Stimulated activated CD8-positive, alpha-beta memory T cell treated with anti-CD3 and anti-CD28 coated beads, Interleukin-15, amount 100 ng/mL, for 1 hour (primary cell): ENCODE data around the gene SSR1.
"Not testable (repeated sequence)": the region's sequence is repeated elsewhere in the genome, so short reads cannot be mapped to it uniquely, and the experiment has no call there.

Experiments used
- DNase-seq: peaks from one replicate; pipeline ENCODE4 v3.0.0-alpha.2; 2020; ENCODE audit warnings: low read depth

Gene SSR1

GRCh38 chr6:7276199-7276524 lies 36.8 kb downstream of the SSR1 start:
- DNase-seq: no peak

- DNase-seq: not testable (repeated sequence)
Measured at GRCh38 chr6:7274525-7274924, 38.5 kb downstream of the SSR1 start.

- no peak for DNase-seq
Measured at GRCh38 chr6:7273709-7274108, 39.3 kb downstream of the SSR1 start.

DNA sequence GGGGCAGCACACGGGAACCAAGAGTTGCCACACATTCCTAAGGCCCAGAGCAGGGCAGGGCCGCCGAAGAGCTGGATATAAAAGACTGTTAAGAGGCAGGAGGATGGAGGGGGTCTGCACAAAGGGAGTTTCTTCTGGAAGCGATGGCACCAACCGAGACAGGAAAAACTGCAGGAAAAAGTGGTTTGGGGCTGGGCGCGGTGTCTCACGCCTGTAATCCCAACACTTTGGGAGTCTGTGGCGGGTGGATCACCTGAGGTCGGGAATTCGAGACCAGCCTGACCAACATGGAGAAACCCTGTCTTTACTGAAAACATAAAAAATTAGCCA lies 41.8 kb downstream of the SSR1 start:
- DNase-seq: no peak

DNA sequence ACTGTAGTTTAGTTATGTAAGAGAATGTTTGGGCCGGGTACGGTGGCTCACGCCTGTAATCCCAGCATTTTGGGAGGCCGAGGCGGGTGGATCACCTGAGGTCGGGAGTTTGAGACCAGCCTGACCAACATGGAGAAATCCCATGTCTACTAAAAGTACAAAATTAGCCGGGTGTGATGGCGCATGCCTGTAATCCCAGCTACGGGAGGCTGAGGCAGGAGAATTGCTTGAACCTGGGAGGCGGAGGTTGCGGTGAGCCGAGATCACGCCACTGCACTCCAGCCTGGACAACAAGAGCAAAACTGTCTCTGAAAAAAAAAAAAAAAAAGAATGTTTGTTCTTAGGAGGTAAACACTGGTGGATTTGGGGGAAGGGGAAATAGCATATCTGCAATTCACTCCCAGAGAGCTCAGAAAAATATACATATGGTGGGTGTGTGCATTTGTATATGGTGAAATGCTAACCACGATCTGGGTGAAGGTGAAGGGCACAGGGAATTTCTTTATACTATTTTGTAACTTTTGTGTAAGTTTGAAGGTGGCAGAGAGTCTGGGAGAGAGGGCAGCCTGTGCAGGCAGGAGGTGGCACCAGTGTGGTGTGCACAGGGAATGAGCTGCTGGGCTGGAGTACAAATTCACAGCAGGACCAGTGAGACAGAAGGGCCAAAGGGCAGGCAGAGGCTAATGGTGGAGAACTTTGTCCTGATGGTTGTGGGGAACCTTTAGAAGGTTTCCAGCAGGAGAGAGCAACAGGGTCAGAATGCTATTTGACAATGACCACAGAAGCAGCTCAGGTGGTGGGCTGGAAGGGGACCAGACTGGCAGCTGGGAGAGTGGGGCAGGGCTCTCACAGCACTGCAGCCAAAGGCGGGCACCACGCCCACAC lies 42.4 kb downstream of the SSR1 start:
- no peak for DNase-seq

DNA sequence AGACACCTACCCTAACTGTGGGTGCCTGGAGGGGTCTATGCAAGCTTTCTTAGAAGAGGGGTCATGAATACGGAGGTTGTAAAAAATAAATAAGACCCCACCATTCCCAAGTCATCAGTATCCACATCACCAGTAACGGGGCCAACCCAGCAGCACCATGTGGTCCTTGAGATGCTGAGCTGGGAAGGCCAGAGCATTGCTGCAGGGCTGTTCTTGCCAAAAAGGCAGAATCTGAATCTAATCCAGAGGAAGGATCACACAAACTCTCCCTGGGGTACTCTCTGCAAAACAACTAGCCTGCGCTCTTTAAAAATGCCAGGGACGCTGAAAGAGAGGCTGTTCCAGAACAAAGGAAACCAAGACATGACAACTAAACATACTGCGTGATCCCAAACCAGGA lies 43.2 kb downstream of the SSR1 start:
- DNase-seq: no peak

DNA sequence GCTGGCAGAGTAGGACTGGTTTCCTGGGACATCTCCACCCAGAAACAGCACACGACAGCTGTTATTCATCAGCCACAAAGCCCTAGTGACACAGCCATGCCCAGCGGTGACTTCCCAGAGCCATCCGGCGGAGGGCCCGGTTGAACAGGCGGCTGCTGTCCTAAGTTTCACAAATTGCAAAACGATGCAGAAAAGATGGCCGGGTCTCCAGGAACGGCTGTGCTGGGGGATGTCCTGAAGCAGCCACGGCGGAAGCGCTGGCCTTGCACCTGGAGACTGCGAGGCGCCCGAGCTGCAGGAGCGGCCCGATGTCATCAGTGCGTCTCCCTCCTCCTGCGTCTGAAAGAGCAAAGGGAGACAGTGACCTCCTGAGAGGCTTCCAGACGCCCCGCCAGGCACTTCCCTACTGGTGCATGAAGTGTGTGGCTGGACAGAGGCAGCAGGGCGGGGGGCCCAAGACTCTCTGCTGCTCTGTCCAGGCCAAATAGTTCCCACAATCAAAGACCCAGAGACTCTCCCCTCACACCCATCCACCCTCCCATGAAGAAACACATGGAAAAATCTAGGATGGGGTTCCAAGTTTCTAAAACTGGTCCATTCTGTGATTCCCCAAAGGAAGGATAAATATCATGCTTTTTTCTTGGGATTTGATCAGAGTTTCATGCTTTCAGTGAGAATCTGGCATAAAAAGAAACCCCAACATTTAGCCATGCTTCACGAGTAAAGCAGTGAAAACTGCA lies 44.0 kb downstream of the SSR1 start:
- DNase-seq: no peak

GRCh38 chr6:7268362-7268761 lies 44.6 kb downstream of the SSR1 start:
- DNase-seq: no peak

DNA sequence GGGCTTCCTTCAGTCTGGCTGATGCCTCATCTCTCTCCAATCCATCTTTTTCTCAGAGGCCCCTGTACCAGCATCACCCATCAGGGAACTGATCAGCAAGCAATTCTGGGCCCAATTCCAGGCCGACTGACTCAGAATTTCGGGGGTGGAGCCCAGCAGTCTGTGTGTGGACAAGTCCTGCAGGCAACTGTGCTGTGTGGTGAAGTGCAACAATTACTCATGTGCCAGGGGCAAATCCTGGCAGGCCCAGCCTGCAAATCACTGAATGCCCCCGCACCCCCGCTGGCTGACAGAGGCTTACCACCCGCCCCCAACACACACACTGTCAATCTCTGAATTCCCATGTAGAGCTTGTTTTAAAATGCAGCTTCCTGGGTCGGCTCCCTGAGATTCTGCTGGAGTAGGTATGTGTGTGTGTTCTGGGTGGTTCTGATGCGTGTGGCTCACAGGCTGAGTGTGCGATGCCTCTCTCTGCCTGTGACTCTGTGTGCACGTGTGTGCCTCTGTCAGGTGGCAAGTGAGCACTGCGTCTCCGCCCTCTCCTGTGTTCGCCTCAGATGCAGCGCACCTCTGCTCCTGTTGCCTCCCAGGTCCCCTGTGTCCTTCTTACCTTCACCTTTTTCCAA lies 45.4 kb downstream of the SSR1 start:
- no peak for DNase-seq

GRCh38 chr6:7267071-7267465 lies 45.9 kb downstream of the SSR1 start:
- DNase-seq: no peak

GRCh38 chr6:7265385-7265726 lies 47.6 kb downstream of the SSR1 start:
- not testable (repeated sequence) for DNase-seq

- no peak for DNase-seq
Measured at GRCh38 chr6:7264686-7265384, 48.2 kb downstream of the SSR1 start.

GRCh38 chr6:7264041-7264440 lies 49.0 kb downstream of the SSR1 start:
- DNase-seq: no peak

DNA sequence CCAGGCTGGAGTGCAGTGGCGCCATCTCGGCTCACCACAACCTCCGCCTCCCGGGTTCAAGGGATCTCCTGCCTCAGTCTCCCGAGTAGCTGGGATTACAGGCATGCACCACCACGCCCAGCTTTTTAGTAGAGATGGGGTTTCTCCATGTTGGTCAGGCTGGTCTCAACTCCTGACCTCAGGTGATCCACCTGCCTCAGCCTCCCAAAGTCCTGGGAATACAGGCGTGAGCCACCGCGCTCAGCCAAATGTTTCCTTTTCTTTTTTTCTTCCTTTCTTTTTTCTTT lies 49.5 kb downstream of the SSR1 start:
- DNase-seq: not testable (repeated sequence)

DNA sequence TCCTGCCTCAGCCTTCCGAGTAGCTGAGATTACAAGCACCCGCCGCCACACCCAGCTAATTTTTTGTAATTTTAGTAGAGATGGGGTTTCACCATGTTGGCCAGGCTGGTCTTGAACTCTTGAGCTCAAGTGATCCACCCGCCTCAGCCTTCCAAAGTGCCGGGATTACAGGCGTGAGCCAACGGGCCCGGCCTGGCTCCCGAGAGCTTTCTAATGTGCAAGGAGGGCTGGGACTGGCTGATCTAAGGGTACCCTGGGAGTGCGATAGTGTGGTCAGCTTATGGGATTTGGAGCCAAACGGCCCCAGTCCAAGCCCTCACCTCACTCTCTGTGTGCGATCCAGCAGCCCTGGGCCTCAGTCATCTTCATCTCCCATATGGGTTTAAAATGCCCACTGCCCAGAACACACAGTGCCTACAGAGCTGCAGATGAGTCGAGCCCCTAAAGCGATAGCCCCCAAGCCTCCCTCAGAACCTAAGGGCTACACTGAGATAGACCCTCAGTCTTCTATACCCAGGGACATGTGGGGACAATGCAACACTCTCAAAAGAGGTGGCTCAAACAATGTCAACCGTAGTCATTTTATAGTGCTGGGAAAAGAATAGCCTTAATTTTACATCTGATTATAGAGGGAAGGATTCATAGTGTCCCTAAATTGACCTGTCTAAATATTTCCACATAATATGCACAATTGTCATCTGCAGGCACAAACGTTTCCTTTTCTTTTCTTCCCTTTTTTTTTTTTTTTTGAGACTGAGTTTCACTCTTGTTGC lies 50.1 kb downstream of the SSR1 start:
- DNase-seq: no peak

DNA sequence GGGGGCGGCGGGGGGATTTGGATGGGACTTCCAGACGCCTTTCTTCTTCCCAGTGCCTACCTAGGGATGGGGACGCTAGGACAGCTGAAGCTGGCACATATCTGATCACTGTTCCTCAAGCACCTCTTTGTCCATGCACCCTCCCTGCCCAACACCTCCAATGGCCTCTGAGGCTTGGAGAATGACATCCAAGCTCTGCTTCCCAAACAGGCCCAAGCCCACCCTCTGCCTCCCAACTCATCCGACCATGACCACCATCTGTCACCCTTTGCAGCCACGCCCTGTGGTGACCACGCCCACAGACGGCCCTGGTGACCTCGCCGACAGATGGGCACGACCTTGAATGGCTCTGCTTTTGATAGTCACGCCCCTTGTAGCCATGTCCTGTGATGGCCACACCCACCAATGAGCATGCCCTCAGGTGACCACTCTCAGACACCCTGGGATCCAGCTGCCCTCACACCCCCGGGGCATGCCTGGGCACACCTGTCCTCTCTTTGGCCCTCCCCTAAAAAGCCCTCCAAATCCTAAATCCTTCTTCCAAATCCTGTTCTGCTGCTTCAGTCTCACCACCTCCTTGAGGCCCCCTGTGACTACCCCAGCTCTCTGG lies 51.0 kb downstream of the SSR1 start:
- DNase-seq: no peak

- DNase-seq: no peak
Measured at GRCh38 chr6:7261032-7261841, 51.8 kb downstream of the SSR1 start.

GRCh38 chr6:7260291-7261031 lies 52.5 kb downstream of the SSR1 start:
- no peak for DNase-seq

GRCh38 chr6:7258231-7258763 lies 54.7 kb downstream of the SSR1 start:
- DNase-seq: no peak
